DMS153 treated with DMSO at 0.1 percent for 48 hours (cell line): ENCODE results near the gene TBC1D19.

Experiments used
- DNase-seq: peaks from one replicate; lab custom pipeline; 2025; ENCODE audit not compliant: unreplicated experiment; lab: John Stamatoyannopoulos, UW

The TBC1D19 gene

GRCh38 chr4:26772096-26772873 lies 188.4 kb downstream of the TBC1D19 start:
- DNase-seq = no peak

GRCh38 chr4:26779224-26779623 lies 195.3 kb downstream of the TBC1D19 start:
- no peak for DNase-seq

GRCh38 chr4:26779674-26780073 lies 195.8 kb downstream of the TBC1D19 start:
- DNase-seq = no peak

GRCh38 chr4:26780539-26780938 lies 196.7 kb downstream of the TBC1D19 start:
- DNase-seq = no peak

- no peak for DNase-seq
These were observed 198.4 kb downstream of the TBC1D19 start for GRCh38 chr4:26782168-26782829.

GRCh38 chr4:26782830-26783202 lies 198.9 kb downstream of the TBC1D19 start:
- DNase-seq = no peak

- no peak for DNase-seq
These were observed 200.5 kb downstream of the TBC1D19 start for GRCh38 chr4:26784207-26784865.

GRCh38 chr4:26785312-26785711 lies 201.4 kb downstream of the TBC1D19 start:
- DNase-seq = no peak

- DNase-seq = no peak
These were observed 201.9 kb downstream of the TBC1D19 start for GRCh38 chr4:26785810-26786209.

GRCh38 chr4:26786916-26787315 lies 203.0 kb downstream of the TBC1D19 start:
- DNase-seq = no peak

- peak; percentile 12 for DNase-seq
These were observed 203.8 kb downstream of the TBC1D19 start for GRCh38 chr4:26787461-26788340.

GRCh38 chr4:26788341-26788733 lies 204.5 kb downstream of the TBC1D19 start:
- no peak for DNase-seq

GRCh38 chr4:26789208-26789607 lies 205.3 kb downstream of the TBC1D19 start:
- DNase-seq = no peak

GRCh38 chr4:26791346-26791745 lies 207.5 kb downstream of the TBC1D19 start:
- DNase-seq = no peak

- no peak for DNase-seq
These were observed 208.8 kb downstream of the TBC1D19 start for GRCh38 chr4:26792639-26793038.

- no peak for DNase-seq
These were observed 209.9 kb downstream of the TBC1D19 start for GRCh38 chr4:26793735-26794134.

GRCh38 chr4:26796081-26796480 lies 212.2 kb downstream of the TBC1D19 start:
- DNase-seq = no peak

- DNase-seq = no peak
These were observed 218.9 kb downstream of the TBC1D19 start for GRCh38 chr4:26802790-26803189.

- DNase-seq = no peak
These were observed 219.5 kb downstream of the TBC1D19 start for GRCh38 chr4:26803211-26803861.

GRCh38 chr4:26804451-26804850 lies 220.6 kb downstream of the TBC1D19 start:
- no peak for DNase-seq

- no peak for DNase-seq
These were observed 221.0 kb downstream of the TBC1D19 start for GRCh38 chr4:26804925-26805324.
